ENCODE results near the gene NKAIN2. TPM values are rescaled to one million over a fixed set of nuclear protein-coding genes. Genes with fewer than 3 reads are reported as not detected.
"Not testable (repeated sequence)": the region's sequence is repeated elsewhere in the genome, so short reads cannot be mapped to it uniquely, and the experiment has no call there.

The NKAIN2 gene
- total and polyA plus RNA-seq, 12 donors, result 0.07 to 3.0 (median 0.28) TPM; not detected in 1

GRCh38 chr6:124008988-124009765 is 205.5 kb downstream of the NKAIN2 start:
- TF ChIP-seq CTCF (IDR thresholded peaks at IDR 0.05), result no peak
- Histone ChIP-seq H3K4me3 (no peak overlapping the region), H3K36me3 (no peaks in the 10 kb centered on the region), H3K27ac (no peak overlapping the region), H3K9me3 (no peaks in the 10 kb centered on the region), H3K27me3 (no peaks in the 10 kb centered on the region), H3K4me1 (no peaks in the 10 kb centered on the region)
- WGBS, 2 donors, result 87 to 92% methylated on average over 6 of the region's 6 CpGs
- DNase-seq (no peak), ATAC-seq (no peak)
- intact Hi-C loops (cut with DNase I), result no loop called here

GRCh38 chr6:124010574-124010973 is 206.9 kb downstream of the NKAIN2 start:
- no peaks in the 10 kb centered on the region for H3K4me1 ChIP-seq
- H3K27ac ChIP-seq, result no peak overlapping the region
- intact Hi-C loops (cut with DNase I), result no loop called here
- no peak for DNase-seq
- no peaks in the 10 kb centered on the region for H3K27me3 ChIP-seq
- TF ChIP-seq CTCF (IDR thresholded peaks at IDR 0.05), result no peak
- ATAC-seq, result no peak
- H3K36me3 ChIP-seq, result no peaks in the 10 kb centered on the region
- H3K4me3 ChIP-seq, result no peak overlapping the region
- H3K9me3 ChIP-seq, result no peaks in the 10 kb centered on the region

- Histone ChIP-seq H3K4me1 (no peaks in the 10 kb centered on the region), H3K9me3 (no peaks in the 10 kb centered on the region), H3K27ac (no peak overlapping the region), H3K27me3 (no peaks in the 10 kb centered on the region), H3K36me3 (no peaks in the 10 kb centered on the region), H3K4me3 (no peak overlapping the region)
- intact Hi-C loops (cut with DNase I), result no loop called here
- no peak for TF ChIP-seq CTCF (IDR thresholded peaks at IDR 0.05)
- no peak for DNase-seq
- ATAC-seq, result no peak
- WGBS, 2 donors, result 91 to 93% methylated on average over 2 of the region's 2 CpGs
These were observed 207.5 kb downstream of the NKAIN2 start for GRCh38 chr6:124011180-124011579.

GRCh38 chr6:124022051-124022450 is 218.4 kb downstream of the NKAIN2 start:
- WGBS, 2 donors, result 95 to 97% methylated on average over 1 of the region's 1 CpG
- H3K4me1 ChIP-seq; intact Hi-C loops (cut with DNase I); H3K27me3 ChIP-seq; H3K4me3 ChIP-seq; H3K36me3 ChIP-seq; DNase-seq; ATAC-seq; H3K9me3 ChIP-seq; H3K27ac ChIP-seq: not testable (repeated sequence)

- no peaks in the 10 kb centered on the region for H3K4me1 ChIP-seq
- ATAC-seq (no peak), DNase-seq (no peak)
- no peaks in the 10 kb centered on the region for H3K9me3 ChIP-seq
- TF ChIP-seq CTCF (IDR thresholded peaks at IDR 0.05), result no peak
- no peaks in the 10 kb centered on the region for H3K27me3 ChIP-seq
- no peak overlapping the region for H3K27ac ChIP-seq
- intact Hi-C loops (cut with DNase I), result no loop called here
- no peaks in the 10 kb centered on the region for H3K36me3 ChIP-seq
- 73 to 82% methylated on average over 2 of the region's 2 CpGs for WGBS, 2 donors
- H3K4me3 ChIP-seq, result no peak overlapping the region
These were observed 219.0 kb downstream of the NKAIN2 start for GRCh38 chr6:124022641-124023040.

Measured in heart right ventricle (tissue), 16 donors.